HepG2 (cell line): Measurements from ENCODE around the gene GPN2. TPM values are rescaled to one million over a fixed set of nuclear protein-coding genes. Genes with fewer than 3 reads are reported as not detected.
A peak's percentile ranks its signal among the peaks of the same experiment; 100 is the strongest.

Experiments
- CEBPZ ChIP-seq: IDR thresholded peaks from 2 replicates; pipeline ENCODE4 v1.6.1; 2012; ENCODE audit warnings: low read length, improper control_type of control experiment
- MAFG ChIP-seq: sonication (generic); formaldehyde crosslinking; IDR thresholded peaks from 2 replicates; pipeline ENCODE4 v1.5.1; 2020; ENCODE audit warnings: mild to moderate bottlenecking, missing genetic modification reagents
- NCOA2 ChIP-seq: sonication (generic); formaldehyde crosslinking; IDR thresholded peaks from 2 replicates; pipeline ENCODE4 v1.8.0; 2022; ENCODE audit warnings: inconsistent platforms
- SP140L ChIP-seq: sonication (generic); formaldehyde crosslinking; IDR thresholded peaks from 2 replicates; pipeline ENCODE4 v1.4.0; 2020; ENCODE audit warnings: missing genetic modification reagents, borderline replicate concordance
- TFE3 ChIP-seq: IDR thresholded peaks from 2 replicates; pipeline ENCODE4 v1.6.1; 2016
- ZBTB8A ChIP-seq: sonication (generic); formaldehyde crosslinking; IDR thresholded peaks from 2 replicates; pipeline ENCODE4 v1.4.0; 2020; ENCODE audit warnings: mild to moderate bottlenecking, low read depth, missing genetic modification reagents, borderline replicate concordance
- ZFYVE20 ChIP-seq: sonication (generic); formaldehyde crosslinking; IDR thresholded peaks from 2 replicates; pipeline ENCODE4 v1.8.0; 2023; ENCODE audit warnings: low read depth, mild to moderate bottlenecking, moderate library complexity, missing genetic modification reagents, borderline replicate concordance
- ZHX2 ChIP-seq, 2 experiments: sonication (generic) in 1 of 2; formaldehyde crosslinking in 1 of 2; IDR thresholded peaks; 2 replicates each; pipeline versions ENCODE4 v1.6.1 to v1.9.0; 2014 to 2022; ENCODE audit warnings: antibody characterized with exemption in 1 of 2, borderline replicate concordance in 1 of 2, inconsistent platforms in 1 of 2, low read depth in 1 of 2, missing genetic modification reagents in 1 of 2
- ZKSCAN5 ChIP-seq: sonication (generic); formaldehyde crosslinking; IDR thresholded peaks from 2 replicates; pipeline ENCODE4 v1.5.1; 2020; ENCODE audit warnings: mild to moderate bottlenecking, missing genetic modification reagents
- ZNF121 ChIP-seq: sonication (generic); formaldehyde crosslinking; IDR thresholded peaks from 2 replicates; pipeline ENCODE4 v1.5.0; 2020; ENCODE audit warnings: mild to moderate bottlenecking, missing genetic modification reagents
- ZNF207 ChIP-seq: fragments of 450-650 bp; IDR thresholded peaks from 2 replicates; pipeline ENCODE4 v1.6.1; 2016; ENCODE audit warnings: antibody characterized with exemption, borderline replicate concordance
- ZNF550 ChIP-seq: sonication (generic); formaldehyde crosslinking; IDR thresholded peaks from 2 replicates; pipeline ENCODE4 v1.4.0; 2020; ENCODE audit warnings: mild to moderate bottlenecking, missing genetic modification reagents, borderline replicate concordance
- ZNF652 ChIP-seq: IDR thresholded peaks from 2 replicates; pipeline ENCODE4 v1.6.1; 2016; ENCODE audit warnings: low read depth, borderline replicate concordance
- polyA plus RNA-seq, 8 experiments: library from polyadenylated mRNA; depleted of rRNA in 3 of 8; stranded (reverse) in 7 of 8; unstranded in 1 of 8; fragments of >200 nt; fragmentation: Illumina TruSeq in 4 of 8; extraction: Trizol in 4 of 8; gene quantifications; 2 replicates each; pipeline versions ENCODE4 v1.2.1 to v1.2.3, GENCODE V29; 2011 to 2016; ENCODE audit warnings: low read depth in 4 of 8, missing spikeins in 1 of 8, mixed read lengths in 1 of 8; ENCODE audit not compliant: insufficient read depth in 1 of 8
- total RNA-seq, 5 experiments: library from RNA; depleted of rRNA; stranded (reverse); fragments of >200 nt; fragmentation: Illumina TruSeq; extraction: Trizol; gene quantifications; 2 replicates each; pipeline ENCODE4 v1.2.3, GENCODE V29; 2016; ENCODE audit warnings: low read depth in 1 of 5
- TF ChIP-seq, protein P1 (sequence below): sonication (generic); formaldehyde crosslinking; conservative IDR thresholded peaks from 2 replicates; pipeline ENCODE4 v1.4.0; 2020; ENCODE audit warnings: mild to moderate bottlenecking, missing genetic modification reagents, moderate library complexity

The GPN2 gene
- total and polyA plus RNA-seq, 2 of the 13 experiments (the other 11 are each of a cell fraction or from before 2014, with no cell fraction given): 19.3 to 38.9 TPM

- peak; percentile 69; the same call in 1 of the 2 replicates for TF ChIP-seq ZNF652 (CRISPR knock-in tag)
- 0 out of 2 replicates have a peak, but pooled peaks have one; percentile 19 for TF ChIP-seq ZHX2 (IDR thresholded peaks at IDR 0.05; ENCODE audit: low read depth)
- TF ChIP-seq ZHX2 (CRISPR knock-in tag; IDR thresholded peaks at IDR 0.05; ENCODE audit: borderline replicate concordance): no peak
- TF ChIP-seq ZBTB8A (CRISPR knock-in tag): no peak
- TF ChIP-seq ZKSCAN5: no peak
- TF ChIP-seq NCOA2: peak; percentile 94
- TF ChIP-seq, protein P1, sequence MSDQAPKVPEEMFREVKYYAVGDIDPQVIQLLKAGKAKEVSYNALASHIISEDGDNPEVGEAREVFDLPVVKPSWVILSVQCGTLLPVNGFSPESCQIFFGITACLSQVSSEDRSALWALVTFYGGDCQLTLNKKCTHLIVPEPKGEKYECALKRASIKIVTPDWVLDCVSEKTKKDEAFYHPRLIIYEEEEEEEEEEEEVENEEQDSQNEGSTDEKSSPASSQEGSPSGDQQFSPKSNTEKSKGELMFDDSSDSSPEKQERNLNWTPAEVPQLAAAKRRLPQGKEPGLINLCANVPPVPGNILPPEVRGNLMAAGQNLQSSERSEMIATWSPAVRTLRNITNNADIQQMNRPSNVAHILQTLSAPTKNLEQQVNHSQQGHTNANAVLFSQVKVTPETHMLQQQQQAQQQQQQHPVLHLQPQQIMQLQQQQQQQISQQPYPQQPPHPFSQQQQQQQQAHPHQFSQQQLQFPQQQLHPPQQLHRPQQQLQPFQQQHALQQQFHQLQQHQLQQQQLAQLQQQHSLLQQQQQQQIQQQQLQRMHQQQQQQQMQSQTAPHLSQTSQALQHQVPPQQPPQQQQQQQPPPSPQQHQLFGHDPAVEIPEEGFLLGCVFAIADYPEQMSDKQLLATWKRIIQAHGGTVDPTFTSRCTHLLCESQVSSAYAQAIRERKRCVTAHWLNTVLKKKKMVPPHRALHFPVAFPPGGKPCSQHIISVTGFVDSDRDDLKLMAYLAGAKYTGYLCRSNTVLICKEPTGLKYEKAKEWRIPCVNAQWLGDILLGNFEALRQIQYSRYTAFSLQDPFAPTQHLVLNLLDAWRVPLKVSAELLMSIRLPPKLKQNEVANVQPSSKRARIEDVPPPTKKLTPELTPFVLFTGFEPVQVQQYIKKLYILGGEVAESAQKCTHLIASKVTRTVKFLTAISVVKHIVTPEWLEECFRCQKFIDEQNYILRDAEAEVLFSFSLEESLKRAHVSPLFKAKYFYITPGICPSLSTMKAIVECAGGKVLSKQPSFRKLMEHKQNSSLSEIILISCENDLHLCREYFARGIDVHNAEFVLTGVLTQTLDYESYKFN: peak; percentile 96
- no peak for TF ChIP-seq ZNF207
- peak; percentile 62; the same call in 1 of the 2 replicates for TF ChIP-seq ZNF121 (CRISPR knock-in tag)
- TF ChIP-seq MAFG (CRISPR knock-in tag): no peak
- TF ChIP-seq ZFYVE20 (CRISPR knock-in tag): no peak
- TF ChIP-seq SP140L (CRISPR knock-in tag): no peak
- no peak for TF ChIP-seq ZNF550 (CRISPR knock-in tag)
- no peak for TF ChIP-seq TFE3 (CRISPR knock-in tag)
- no peak for TF ChIP-seq CEBPZ
These were observed 48.0 kb upstream of the GPN2 start (continued) for GRCh38 chr1:26938004-26938658.
